Activated naive CD4-positive, alpha-beta T cell treated with anti-CD3 and anti-CD28 coated beads, Interleukin-2, amount 10 ng/mL, durations not matched to agents 7 days and 5 days (primary cell): ENCODE results near the gene MAFB.

Experiments used
- CTCF ChIA-PET: fragments of 350-600 bp; sonication (Branson Sonifier 250); formaldehyde crosslinking; loops from one replicate; lab custom pipeline; 2021; ENCODE audit warnings: antibody characterized with exemption; lab: Charles Lee
- DNase-seq: peaks from one replicate; pipeline ENCODE4 v3.0.0-alpha.2; 2020
- H3K27ac Mint-ChIP-seq: one replicate; pipeline ENCODE4 v1.8.0; 2021; ENCODE audit warnings: mild to moderate bottlenecking, moderate library complexity, mixed read lengths
- H3K27me3 Mint-ChIP-seq: one replicate; pipeline ENCODE4 v1.8.0; 2021; ENCODE audit warnings: mild to moderate bottlenecking, mixed read lengths
- H3K36me3 Mint-ChIP-seq: one replicate; pipeline ENCODE4 v1.8.0; 2021; ENCODE audit warnings: mixed read lengths
- H3K4me1 Mint-ChIP-seq: one replicate; pipeline ENCODE4 v1.8.0; 2021; ENCODE audit warnings: mixed read lengths
- H3K4me3 Mint-ChIP-seq: one replicate; pipeline ENCODE4 v1.8.0; 2021; ENCODE audit warnings: mild to moderate bottlenecking, moderate library complexity, mixed read lengths
- H3K9me3 Mint-ChIP-seq: one replicate; pipeline ENCODE4 v1.8.0; 2021; ENCODE audit warnings: mixed read lengths

MAFB gene

DNA sequence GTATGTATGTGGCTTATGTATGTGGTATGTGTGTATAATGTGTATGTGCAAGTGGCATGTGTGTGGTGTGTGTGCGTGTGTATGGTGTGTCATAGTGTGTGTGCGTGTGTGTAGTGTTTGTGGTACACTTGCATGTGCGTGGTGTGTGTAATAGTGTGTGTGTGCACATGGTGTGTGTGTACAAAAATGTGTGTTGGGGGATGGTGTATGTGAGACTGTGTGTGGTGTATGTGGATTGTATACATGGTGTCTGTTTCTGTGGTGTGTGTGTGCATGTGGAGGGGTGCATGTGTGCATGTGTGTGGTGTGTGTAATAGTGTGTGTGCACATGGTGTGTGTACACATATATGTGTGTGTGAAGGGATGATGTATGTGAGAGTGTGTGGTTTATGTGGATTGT lies 21.5 kb downstream of the MAFB start:
- no peak for DNase-seq
- no peaks in the 10 kb centered on the region for H3K9me3 Mint-ChIP-seq
- H3K4me3 Mint-ChIP-seq: no peak overlapping the region
- H3K27ac Mint-ChIP-seq: no peak overlapping the region
- CTCF ChIA-PET: no interaction called here
- H3K4me1 Mint-ChIP-seq: no peaks in the 10 kb centered on the region
- peaks cover 11% of the 10 kb centered on the region for H3K27me3 Mint-ChIP-seq
- H3K36me3 Mint-ChIP-seq: no peaks in the 10 kb centered on the region

DNA sequence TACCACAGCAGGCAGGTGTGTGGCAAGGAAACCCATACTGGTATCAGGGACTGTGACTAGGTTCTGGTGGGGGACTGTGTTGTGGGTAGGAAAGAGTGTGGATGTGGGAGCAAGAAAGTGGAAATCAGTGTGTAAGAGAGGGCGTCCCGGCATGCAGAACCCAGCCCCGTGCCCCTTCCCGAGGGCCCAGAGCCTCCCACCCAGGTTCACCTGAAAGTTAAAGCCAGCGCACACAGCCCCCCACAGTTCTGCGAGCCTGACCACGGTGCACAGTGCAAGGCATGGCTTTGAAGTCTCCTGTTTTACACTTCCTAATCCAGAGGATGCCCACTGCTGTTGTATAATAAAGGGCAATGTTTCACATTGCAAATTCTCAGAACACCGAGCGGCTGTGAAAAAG lies 22.7 kb downstream of the MAFB start:
- no peak overlapping the region for H3K27ac Mint-ChIP-seq
- no peaks in the 10 kb centered on the region for H3K4me1 Mint-ChIP-seq
- H3K9me3 Mint-ChIP-seq: no peaks in the 10 kb centered on the region
- DNase-seq: no peak
- CTCF ChIA-PET: no interaction called here
- H3K27me3 Mint-ChIP-seq: peaks cover 11% of the 10 kb centered on the region
- H3K4me3 Mint-ChIP-seq: no peak overlapping the region
- H3K36me3 Mint-ChIP-seq: no peaks in the 10 kb centered on the region

DNA sequence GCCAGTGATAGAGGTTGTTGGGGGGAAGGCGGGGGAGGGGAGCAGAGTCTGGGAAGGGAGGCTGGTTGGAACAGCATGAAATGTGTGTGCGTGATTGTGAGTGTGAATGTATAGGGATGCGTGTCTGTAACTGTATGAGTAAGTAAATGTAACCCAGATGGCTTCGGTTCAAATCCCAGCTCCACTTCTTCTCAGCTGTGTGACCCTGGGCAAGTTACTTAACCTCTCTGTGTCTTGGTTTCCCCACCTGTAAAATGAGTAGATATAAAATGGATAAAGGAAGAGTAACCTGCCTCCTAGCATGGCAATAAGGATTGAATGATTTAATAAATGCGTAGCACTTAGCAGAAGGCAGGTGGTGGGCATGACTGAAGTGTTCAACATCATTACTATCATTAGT lies 24.1 kb downstream of the MAFB start:
- CTCF ChIA-PET: no interaction called here
- DNase-seq: no peak
- Mint-ChIP-seq H3K4me1 (no peaks in the 10 kb centered on the region), H3K27ac (no peak overlapping the region), H3K9me3 (no peaks in the 10 kb centered on the region), H3K36me3 (no peaks in the 10 kb centered on the region), H3K27me3 (peaks cover 12% of the 10 kb centered on the region), H3K4me3 (no peak overlapping the region)

DNA sequence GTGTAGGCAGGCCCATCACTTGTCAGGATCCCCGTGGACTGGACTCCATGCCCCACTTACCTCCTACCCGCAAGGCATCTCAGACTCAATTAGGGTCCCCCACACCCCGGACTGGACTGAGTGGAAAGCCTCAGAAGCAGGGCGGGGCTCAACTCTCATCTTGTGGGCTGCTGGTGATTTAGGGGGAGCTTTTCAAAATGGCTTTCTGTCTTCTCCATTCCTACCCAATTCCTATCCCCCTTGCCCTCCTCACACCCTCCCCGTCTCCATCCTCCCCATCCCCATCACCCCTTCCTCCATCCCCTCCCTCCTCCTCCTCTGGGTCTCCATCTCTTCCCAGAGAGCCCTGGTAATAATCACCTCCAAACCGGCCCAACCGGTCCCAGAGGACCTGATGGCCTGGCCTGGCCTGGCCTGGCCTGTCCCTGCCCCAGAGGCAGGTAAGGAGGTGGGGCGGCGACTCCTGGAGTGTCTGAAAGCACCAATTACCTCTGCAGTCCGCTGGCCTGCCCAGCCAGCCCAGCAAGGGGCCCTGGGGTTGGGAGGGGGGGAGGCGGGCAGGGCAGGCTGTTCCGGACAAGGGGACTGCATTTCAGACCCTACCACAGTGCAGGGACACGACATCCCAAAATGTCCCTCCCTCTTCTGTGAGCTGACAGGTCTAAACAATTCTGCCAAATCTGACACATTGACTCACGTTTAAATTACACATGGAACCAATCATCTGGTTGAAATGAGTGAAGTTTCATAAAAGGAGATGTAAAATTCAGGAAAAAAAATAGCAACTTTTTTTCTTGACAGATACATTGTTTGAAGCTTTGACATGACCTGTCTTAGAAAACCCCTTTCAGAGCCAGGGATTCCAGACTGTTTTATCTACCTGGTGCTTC lies 24.8 kb downstream of the MAFB start:
- CTCF ChIA-PET: no interaction called here
- Mint-ChIP-seq H3K27ac (no peak overlapping the region), H3K4me1 (no peaks in the 10 kb centered on the region), H3K27me3 (peaks cover 9% of the 10 kb centered on the region), H3K4me3 (no peak overlapping the region), H3K9me3 (no peaks in the 10 kb centered on the region), H3K36me3 (no peaks in the 10 kb centered on the region)
- DNase-seq: no peak

DNA sequence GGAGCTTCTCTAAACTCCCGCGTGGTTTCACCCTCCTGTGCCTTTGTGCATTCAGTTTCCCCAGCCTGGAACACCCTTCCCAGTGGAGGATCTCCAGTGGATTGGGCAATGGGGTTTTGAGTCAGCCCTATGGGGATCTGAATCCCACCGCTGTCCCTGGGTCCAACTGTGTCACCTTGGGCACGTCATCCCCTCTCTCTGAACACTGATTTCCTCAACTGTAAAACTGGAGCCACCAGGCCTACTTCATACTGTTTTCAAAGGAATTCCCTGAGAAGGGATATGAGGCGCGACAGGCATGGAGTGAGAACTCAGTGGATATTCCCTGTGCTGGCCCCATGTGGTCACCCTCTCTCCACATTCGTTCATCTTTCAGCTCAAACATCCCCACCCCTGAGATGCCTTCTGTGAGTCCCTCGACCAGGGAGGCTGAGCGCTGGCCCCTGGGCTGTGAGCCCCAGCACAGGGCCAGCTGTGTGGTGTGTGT lies 25.7 kb downstream of the MAFB start:
- Mint-ChIP-seq H3K4me3 (no peak overlapping the region), H3K4me1 (no peaks in the 10 kb centered on the region), H3K36me3 (no peaks in the 10 kb centered on the region), H3K9me3 (no peaks in the 10 kb centered on the region), H3K27me3 (peaks cover 9% of the 10 kb centered on the region), H3K27ac (no peak overlapping the region)
- no peak for DNase-seq
- CTCF ChIA-PET: no interaction called here

DNA sequence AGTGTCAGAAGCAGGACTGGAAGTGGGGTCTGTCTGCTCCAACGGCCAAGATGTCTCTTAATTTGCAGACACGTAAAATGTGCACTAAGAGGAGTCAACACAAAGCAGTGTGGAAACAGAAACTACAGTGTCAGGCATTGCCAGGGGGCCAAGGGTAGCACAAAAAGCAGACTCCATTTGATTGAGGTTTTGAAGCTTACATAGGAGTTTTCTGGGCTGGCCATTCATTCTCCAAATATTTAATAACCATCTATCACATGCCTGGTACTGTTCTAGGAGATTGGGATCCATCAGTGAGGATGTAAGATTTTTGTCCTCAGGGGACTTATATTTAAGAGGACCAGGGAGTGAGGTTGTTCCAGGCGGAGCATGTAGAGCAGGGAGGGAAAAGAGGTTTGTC lies 29.5 kb downstream of the MAFB start:
- DNase-seq: no peak
- Mint-ChIP-seq H3K36me3 (no peaks in the 10 kb centered on the region), H3K4me3 (no peak overlapping the region), H3K27me3 (peaks cover 9% of the 10 kb centered on the region), H3K4me1 (no peaks in the 10 kb centered on the region), H3K9me3 (no peaks in the 10 kb centered on the region), H3K27ac (no peak overlapping the region)
- CTCF ChIA-PET: interaction anchor here (0.6 kb wide), 1 partner anchor 172 kb away, joined by 3 read pairs; no protein-coding TSS in a partner anchor

DNA sequence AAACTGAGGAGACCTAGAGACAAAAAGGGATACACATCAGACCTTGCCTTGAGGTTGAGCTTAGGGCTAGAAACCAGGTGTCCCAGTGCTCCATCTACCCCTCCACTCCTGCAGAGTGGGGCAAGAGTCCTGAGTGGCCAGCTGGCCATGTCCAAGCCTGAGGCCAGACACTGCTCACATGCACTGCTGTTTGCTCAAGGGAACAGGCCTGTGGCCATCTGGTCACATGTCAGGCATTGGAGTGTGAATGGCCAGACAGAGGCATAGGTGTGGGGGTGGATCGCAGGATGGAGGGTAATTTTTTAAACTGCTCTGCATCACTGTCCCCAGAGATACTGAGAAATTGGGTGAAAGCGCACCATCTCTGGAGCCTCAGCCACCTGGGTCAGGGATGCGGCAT lies 30.5 kb downstream of the MAFB start:
- CTCF ChIA-PET: no interaction called here
- Mint-ChIP-seq H3K9me3 (no peaks in the 10 kb centered on the region), H3K36me3 (no peaks in the 10 kb centered on the region), H3K27me3 (peaks cover 6% of the 10 kb centered on the region), H3K27ac (no peak overlapping the region), H3K4me1 (no peaks in the 10 kb centered on the region), H3K4me3 (no peak overlapping the region)
- DNase-seq: no peak

DNA sequence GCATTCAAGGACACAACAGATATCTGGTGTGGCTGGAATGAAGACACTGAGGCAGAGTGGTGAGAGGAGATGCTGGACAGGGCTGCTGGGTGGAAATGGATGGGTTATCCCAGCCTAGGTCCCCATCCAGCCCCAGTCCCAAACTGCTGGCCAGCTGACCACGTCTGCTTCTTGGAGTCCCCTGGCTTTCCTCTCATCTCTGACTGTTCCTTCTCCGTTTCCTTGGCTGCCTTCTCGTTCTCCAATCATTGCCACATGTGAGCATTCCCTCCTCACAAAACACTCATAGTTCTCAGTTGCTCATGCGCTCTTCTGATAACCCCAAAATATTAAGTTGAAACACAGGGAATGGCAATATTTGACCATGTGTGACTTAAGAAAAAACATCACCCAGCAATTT lies 31.5 kb downstream of the MAFB start:
- no peaks in the 10 kb centered on the region for H3K9me3 Mint-ChIP-seq
- H3K27me3 Mint-ChIP-seq: peaks cover 5% of the 10 kb centered on the region
- H3K36me3 Mint-ChIP-seq: no peaks in the 10 kb centered on the region
- no peak for DNase-seq
- CTCF ChIA-PET: no interaction called here
- H3K4me1 Mint-ChIP-seq: no peaks in the 10 kb centered on the region
- no peak overlapping the region for H3K4me3 Mint-ChIP-seq
- no peak overlapping the region for H3K27ac Mint-ChIP-seq

DNA sequence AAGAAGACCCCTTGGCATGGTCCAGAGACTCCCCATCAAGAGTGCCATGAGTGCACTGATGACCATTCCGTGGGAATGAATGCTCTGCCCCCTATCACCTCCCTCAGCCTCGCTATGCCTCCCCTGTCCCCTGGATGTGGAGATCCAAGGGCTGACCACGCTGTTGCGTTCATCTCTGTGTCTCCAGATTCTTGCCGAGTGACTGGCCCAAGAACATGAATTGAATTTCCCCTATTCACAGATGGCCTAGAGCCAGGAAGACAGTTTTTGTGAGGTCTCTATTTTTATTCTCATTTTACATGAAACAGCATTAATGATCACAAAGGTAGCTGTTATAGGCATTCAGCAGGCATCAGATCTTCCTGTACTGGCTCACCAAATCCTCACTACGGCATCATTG lies 33.6 kb downstream of the MAFB start:
- Mint-ChIP-seq H3K9me3 (no peaks in the 10 kb centered on the region), H3K27me3 (no peaks in the 10 kb centered on the region), H3K4me3 (no peak overlapping the region), H3K4me1 (no peaks in the 10 kb centered on the region), H3K36me3 (no peaks in the 10 kb centered on the region), H3K27ac (no peak overlapping the region)
- no peak for DNase-seq
- CTCF ChIA-PET: no interaction called here

DNA sequence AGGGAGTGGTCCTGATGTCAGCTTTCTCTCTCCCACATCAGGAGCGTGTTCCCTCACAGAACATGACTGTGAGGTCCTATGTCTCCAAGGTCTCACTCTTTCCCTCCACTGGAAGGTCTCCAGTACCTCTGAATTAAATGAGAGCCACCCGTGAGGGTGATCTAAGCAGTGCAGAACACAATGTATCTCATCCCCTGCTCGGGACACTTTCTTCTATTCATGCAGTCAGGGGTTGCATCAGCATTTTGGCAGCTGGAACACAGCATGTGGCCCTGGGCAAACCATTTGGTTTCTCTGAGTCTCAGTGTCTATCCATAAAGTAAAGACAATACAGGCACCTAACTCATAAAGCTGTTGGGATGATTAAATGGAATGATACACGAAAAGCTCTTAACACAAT lies 34.2 kb downstream of the MAFB start:
- no peak for DNase-seq
- no peaks in the 10 kb centered on the region for H3K4me1 Mint-ChIP-seq
- H3K27ac Mint-ChIP-seq: no peak overlapping the region
- H3K27me3 Mint-ChIP-seq: no peaks in the 10 kb centered on the region
- H3K4me3 Mint-ChIP-seq: no peak overlapping the region
- H3K36me3 Mint-ChIP-seq: no peaks in the 10 kb centered on the region
- no peaks in the 10 kb centered on the region for H3K9me3 Mint-ChIP-seq
- CTCF ChIA-PET: no interaction called here

DNA sequence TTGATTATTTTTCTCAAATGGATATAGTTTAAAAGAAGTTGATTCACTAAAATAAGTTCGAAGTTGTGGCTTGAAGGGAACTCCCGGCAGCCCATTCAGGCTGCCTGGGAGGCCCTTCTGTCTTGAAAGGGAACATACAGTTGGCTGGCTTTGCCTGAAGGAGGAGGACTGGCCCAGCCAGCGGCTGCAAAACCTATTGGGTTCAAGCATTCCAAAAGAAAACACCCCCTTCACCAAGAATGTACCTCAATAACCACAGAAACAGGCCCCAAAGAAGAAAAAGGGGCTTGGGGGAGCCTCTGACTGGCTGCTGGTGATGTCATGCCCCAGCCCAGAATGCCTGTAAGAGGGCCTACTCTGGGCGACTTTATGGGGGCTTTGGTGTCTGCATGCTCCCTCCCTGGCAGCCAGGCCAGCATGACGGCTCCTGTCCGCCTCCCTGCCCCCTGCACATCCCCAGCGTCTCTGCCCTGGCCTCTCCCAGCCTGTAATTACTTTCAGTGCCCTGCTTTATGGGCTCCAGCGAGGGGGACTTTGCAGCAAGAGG lies 36.5 kb downstream of the MAFB start:
- Mint-ChIP-seq H3K4me1 (no peaks in the 10 kb centered on the region), H3K27me3 (no peaks in the 10 kb centered on the region), H3K36me3 (no peaks in the 10 kb centered on the region), H3K27ac (no peak overlapping the region), H3K9me3 (no peaks in the 10 kb centered on the region), H3K4me3 (no peak overlapping the region)
- CTCF ChIA-PET: no interaction called here
- no peak for DNase-seq

DNA sequence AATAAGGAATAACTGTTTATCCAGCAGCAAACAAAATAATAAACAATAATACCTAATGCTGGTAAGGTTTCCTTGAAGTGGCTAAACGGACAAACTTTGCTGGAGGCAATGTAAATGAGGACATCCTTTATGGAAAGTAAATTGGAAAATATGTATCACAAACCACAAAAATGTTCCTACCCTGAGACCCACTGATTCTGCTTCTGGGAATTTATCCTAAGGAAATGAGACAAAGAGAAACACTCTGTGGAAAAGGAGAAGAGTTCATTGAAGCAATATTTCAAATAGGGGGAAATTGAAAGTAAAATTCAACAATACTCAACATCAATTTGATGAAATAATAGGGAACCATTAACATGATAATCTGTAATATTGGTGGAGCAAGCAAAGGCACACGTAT lies 37.9 kb downstream of the MAFB start:
- Mint-ChIP-seq H3K27me3 (no peaks in the 10 kb centered on the region), H3K4me1 (no peaks in the 10 kb centered on the region), H3K9me3 (no peaks in the 10 kb centered on the region), H3K27ac (no peak overlapping the region), H3K36me3 (no peaks in the 10 kb centered on the region), H3K4me3 (no peak overlapping the region)
- CTCF ChIA-PET: no interaction called here
- DNase-seq: no peak

DNA sequence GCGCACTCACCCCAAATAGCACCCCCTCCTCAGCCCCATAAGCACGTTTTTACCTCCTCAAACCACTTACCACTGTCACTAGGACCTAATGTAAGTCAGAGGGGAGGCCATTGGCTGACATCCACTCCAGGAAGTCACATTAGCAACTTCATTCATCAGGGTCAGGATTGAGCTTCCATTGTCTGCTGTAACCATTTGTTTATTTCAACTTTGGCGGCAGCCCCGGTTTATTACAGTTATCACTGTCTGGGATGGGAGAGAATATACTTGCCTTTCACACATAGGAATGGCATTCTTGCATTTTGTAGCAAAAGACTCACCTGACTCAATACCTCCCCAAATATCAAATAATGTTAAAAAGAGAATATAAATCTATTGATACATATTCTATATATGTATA lies 38.3 kb downstream of the MAFB start:
- no peak overlapping the region for H3K27ac Mint-ChIP-seq
- H3K36me3 Mint-ChIP-seq: no peaks in the 10 kb centered on the region
- no peaks in the 10 kb centered on the region for H3K9me3 Mint-ChIP-seq
- CTCF ChIA-PET: no interaction called here
- no peaks in the 10 kb centered on the region for H3K27me3 Mint-ChIP-seq
- no peaks in the 10 kb centered on the region for H3K4me1 Mint-ChIP-seq
- DNase-seq: no peak
- no peak overlapping the region for H3K4me3 Mint-ChIP-seq

DNA sequence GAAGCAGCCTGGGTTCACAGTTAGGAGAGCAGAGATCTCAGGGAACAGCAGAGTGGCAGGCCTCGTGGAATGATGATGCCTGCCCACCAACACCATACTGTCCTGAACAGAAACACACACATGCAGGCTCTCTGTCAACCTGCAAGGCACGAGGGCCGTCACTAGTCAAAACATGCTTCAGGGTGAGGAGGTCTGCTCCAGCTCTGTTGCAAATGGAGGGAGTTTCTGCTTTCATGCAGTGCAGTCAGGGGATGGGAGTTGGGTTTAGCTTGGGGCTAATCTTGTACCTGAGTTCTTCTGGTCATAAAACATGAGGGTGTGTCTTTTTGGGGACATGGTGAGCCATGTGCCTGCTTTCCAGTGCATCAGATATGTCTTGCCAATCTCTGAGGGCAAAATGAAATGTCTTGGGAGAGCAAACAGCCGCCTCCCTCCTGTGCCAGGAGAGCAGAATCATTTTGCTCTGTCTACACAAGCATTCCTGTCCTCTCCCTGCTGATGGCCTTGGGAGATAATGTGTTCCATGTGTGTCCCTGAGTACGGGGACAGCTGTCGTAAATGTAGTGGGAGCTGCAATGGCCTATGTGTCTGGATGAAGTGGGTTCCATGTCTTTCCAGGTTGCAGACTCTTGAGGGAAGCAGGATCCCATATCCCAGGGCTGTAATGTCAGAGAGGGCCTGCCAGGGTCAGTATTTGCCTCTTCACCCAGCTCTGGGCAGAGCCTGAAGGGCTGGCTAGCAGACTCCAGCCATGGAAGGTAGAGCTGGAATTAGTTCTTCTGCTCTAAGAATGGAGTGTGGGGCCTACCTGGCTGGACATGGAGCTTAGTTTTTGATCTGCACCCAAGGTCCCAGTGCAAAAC lies 40.6 kb downstream of the MAFB start:
- Mint-ChIP-seq H3K4me1 (no peaks in the 10 kb centered on the region), H3K4me3 (no peak overlapping the region), H3K27ac (no peak overlapping the region), H3K27me3 (no peaks in the 10 kb centered on the region), H3K36me3 (no peaks in the 10 kb centered on the region), H3K9me3 (no peaks in the 10 kb centered on the region)
- no peak for DNase-seq
- CTCF ChIA-PET: no interaction called here
